Neural progenitor cell (in vitro differentiated cells): ENCODE results near the gene RAB29. TPM values are rescaled to one million over a fixed set of nuclear protein-coding genes. Genes with fewer than 3 reads are reported as not detected.
A peak's percentile ranks its signal among the peaks of the same experiment; 100 is the strongest.

Source experiments
- DNase-seq: peaks from one replicate; pipeline ENCODE4 v3.0.0-alpha.2; 2016; ENCODE audit warnings: low spot score
- H2AFZ ChIP-seq: fragments of 200-600 bp; sonication (generic); replicated peaks from 2 replicates; pipeline ENCODE4 v1.6.1; 2016; ENCODE audit warnings: antibody characterized with exemption
- H3F3A ChIP-seq: fragments of 200-600 bp; sonication (generic); 2 replicates; pipeline ENCODE4 v1.6.1; 2016; ENCODE audit warnings: antibody characterized with exemption, low read depth
- H3K27ac ChIP-seq: fragments of 200-600 bp; sonication (generic); 2 replicates; pipeline ENCODE4 v1.5.1; 2016; ENCODE audit warnings: mild to moderate bottlenecking
- H3K27me3 ChIP-seq: fragments of 200-600 bp; sonication (generic); 2 replicates; pipeline ENCODE4 v1.6.1; 2016; ENCODE audit warnings: mild to moderate bottlenecking, moderate library complexity
- H3K36me3 ChIP-seq: fragments of 200-600 bp; sonication (generic); 2 replicates; pipeline ENCODE4 v1.5.1; 2016
- H3K4me1 ChIP-seq: fragments of 200-600 bp; sonication (generic); 2 replicates; pipeline ENCODE4 v1.6.1; 2016; ENCODE audit warnings: mixed run types
- H3K4me2 ChIP-seq: fragments of 200-600 bp; sonication (generic); 2 replicates; pipeline ENCODE4 v1.6.1; 2016
- H3K4me3 ChIP-seq: fragments of 200-600 bp; sonication (generic); 2 replicates; pipeline ENCODE4 v1.5.1; 2016
- H3K79me2 ChIP-seq: fragments of 200-600 bp; sonication (generic); 2 replicates; pipeline ENCODE4 v1.6.1; 2016; ENCODE audit warnings: low read depth
- H3K9ac ChIP-seq: fragments of 200-600 bp; sonication (generic); 2 replicates; pipeline ENCODE4 v1.6.1; 2016
- H3K9me3 ChIP-seq: fragments of 200-600 bp; sonication (generic); 2 replicates; pipeline ENCODE4 v1.5.1; 2016; ENCODE audit warnings: low read depth
- H4K20me1 ChIP-seq: fragments of 200-600 bp; sonication (generic); 2 replicates; pipeline ENCODE4 v1.6.1; 2016; ENCODE audit warnings: low read depth
- H3K27ac Mint-ChIP-seq: 3 replicates; pipeline ENCODE4 v1.8.0; 2021; ENCODE audit warnings: mixed read lengths
- H3K27me3 Mint-ChIP-seq: 2 replicates; pipeline ENCODE4 v1.8.0; 2022; ENCODE audit warnings: low read depth, mild to moderate bottlenecking, inconsistent platforms, moderate library complexity, mixed read lengths; ENCODE audit not compliant: insufficient read depth
- H3K36me3 Mint-ChIP-seq: 3 replicates; pipeline ENCODE4 v1.8.0; 2021; ENCODE audit warnings: mixed read lengths
- H3K4me1 Mint-ChIP-seq: 3 replicates; pipeline ENCODE4 v1.8.0; 2021; ENCODE audit warnings: mixed read lengths
- H3K4me3 Mint-ChIP-seq: 3 replicates; pipeline ENCODE4 v1.8.0; 2021; ENCODE audit warnings: mild to moderate bottlenecking, moderate library complexity, mixed read lengths
- H3K9me3 Mint-ChIP-seq: 3 replicates; pipeline ENCODE4 v1.8.0; 2020; ENCODE audit warnings: mixed read lengths
- EZH2 ChIP-seq: fragments of 200-600 bp; sonication (generic); IDR thresholded peaks from 2 replicates; pipeline ENCODE4 v1.6.1; 2017; ENCODE audit warnings: antibody characterized with exemption, mild to moderate bottlenecking, moderate library complexity
- EZH2phosphoT487 ChIP-seq: fragments of 200-600 bp; sonication (generic); IDR thresholded peaks from 2 replicates; pipeline ENCODE4 v1.6.1; 2017; ENCODE audit warnings: antibody characterized with exemption
- total RNA-seq: library from RNA; depleted of rRNA; stranded (reverse); fragments of >200 nt; gene quantifications from 2 replicates; pipeline ENCODE4 v1.2.3, GENCODE V29; 2015; ENCODE audit warnings: low replicate concordance
- TF ChIP-seq, protein P1 (sequence below): fragments of 200-600 bp; sonication (generic); IDR thresholded peaks from 2 replicates; pipeline ENCODE4 v1.5.1; 2017; ENCODE audit warnings: antibody characterized with exemption, mild to moderate bottlenecking

The RAB29 gene
- total RNA-seq, 1 donor from 2014 or later, result 3.8 TPM

- H3F3A ChIP-seq, result peaks cover 9% of the 10 kb centered on the region
- Mint-ChIP-seq H3K27me3 (peaks cover 2% of the 10 kb centered on the region), H3K4me3 (no peak overlapping the region), H3K36me3 (peaks cover 27% of the 10 kb centered on the region), H3K4me1 (peaks cover 33% of the 10 kb centered on the region), H3K9me3 (no peaks in the 10 kb centered on the region), H3K27ac (no peak overlapping the region)
- H2AFZ ChIP-seq, result no peak overlapping the region
- peaks cover 11% of the 10 kb centered on the region for H4K20me1 ChIP-seq
- peaks cover 21% of the 10 kb centered on the region for H3K79me2 ChIP-seq
- H3K4me2 ChIP-seq, result no peak overlapping the region
- peaks cover 24% of the 10 kb centered on the region for H3K4me1 ChIP-seq
- TF ChIP-seq EZH2phosphoT487, result no peak
- TF ChIP-seq, protein P1, sequence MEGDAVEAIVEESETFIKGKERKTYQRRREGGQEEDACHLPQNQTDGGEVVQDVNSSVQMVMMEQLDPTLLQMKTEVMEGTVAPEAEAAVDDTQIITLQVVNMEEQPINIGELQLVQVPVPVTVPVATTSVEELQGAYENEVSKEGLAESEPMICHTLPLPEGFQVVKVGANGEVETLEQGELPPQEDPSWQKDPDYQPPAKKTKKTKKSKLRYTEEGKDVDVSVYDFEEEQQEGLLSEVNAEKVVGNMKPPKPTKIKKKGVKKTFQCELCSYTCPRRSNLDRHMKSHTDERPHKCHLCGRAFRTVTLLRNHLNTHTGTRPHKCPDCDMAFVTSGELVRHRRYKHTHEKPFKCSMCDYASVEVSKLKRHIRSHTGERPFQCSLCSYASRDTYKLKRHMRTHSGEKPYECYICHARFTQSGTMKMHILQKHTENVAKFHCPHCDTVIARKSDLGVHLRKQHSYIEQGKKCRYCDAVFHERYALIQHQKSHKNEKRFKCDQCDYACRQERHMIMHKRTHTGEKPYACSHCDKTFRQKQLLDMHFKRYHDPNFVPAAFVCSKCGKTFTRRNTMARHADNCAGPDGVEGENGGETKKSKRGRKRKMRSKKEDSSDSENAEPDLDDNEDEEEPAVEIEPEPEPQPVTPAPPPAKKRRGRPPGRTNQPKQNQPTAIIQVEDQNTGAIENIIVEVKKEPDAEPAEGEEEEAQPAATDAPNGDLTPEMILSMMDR, result no peak
- TF ChIP-seq EZH2, result no peak
- H3K9ac ChIP-seq, result no peak overlapping the region
- DNase-seq, result no peak
- no peak overlapping the region for H3K4me3 ChIP-seq
- no peak overlapping the region for H3K27ac ChIP-seq
- peaks cover 12% of the 10 kb centered on the region for H3K27me3 ChIP-seq
- H3K36me3 ChIP-seq, result no peaks in the 10 kb centered on the region
- H3K9me3 ChIP-seq, result no peaks in the 10 kb centered on the region
Measured at GRCh38 chr1:205809942-205810345, 34.7 kb upstream of the RAB29 start.

DNA sequence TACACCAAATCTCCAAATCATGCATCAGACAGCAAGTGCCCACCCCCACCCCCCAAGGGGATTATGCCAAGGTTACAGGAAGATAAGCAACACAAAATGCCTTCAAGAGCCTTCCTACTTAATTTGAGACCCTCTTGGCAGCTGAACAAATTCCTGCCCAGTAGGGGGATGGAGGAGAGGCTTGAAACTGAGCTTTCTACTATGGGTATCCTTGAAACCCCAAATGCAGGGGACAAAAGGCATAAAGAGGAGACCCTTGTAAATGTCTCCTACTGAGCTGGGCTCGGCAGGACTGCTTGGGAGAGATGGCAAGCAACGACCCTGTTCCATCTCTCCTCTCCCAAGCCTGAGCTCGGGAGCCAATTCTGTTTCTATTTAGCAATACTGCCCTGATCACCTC lies 34.2 kb upstream of the RAB29 start:
- Histone ChIP-seq H3K9ac (no peak overlapping the region), H2AFZ (no peak overlapping the region), H4K20me1 (peaks cover 11% of the 10 kb centered on the region), H3K79me2 (peaks cover 21% of the 10 kb centered on the region), H3K4me3 (no peak overlapping the region), H3K27me3 (peaks cover 7% of the 10 kb centered on the region), H3K36me3 (no peaks in the 10 kb centered on the region), H3K9me3 (no peaks in the 10 kb centered on the region), H3K27ac (no peak overlapping the region), H3K4me1 (peaks cover 24% of the 10 kb centered on the region), H3F3A (peaks cover 9% of the 10 kb centered on the region), H3K4me2 (peak overlapping the region; percentile 11)
- DNase-seq, result no peak
- Mint-ChIP-seq H3K36me3 (peaks cover 28% of the 10 kb centered on the region), H3K4me3 (peak overlapping the region; percentile 7), H3K4me1 (peaks cover 33% of the 10 kb centered on the region), H3K27me3 (peaks cover 2% of the 10 kb centered on the region), H3K27ac (no peak overlapping the region), H3K9me3 (no peaks in the 10 kb centered on the region)
- TF ChIP-seq, protein P1, result no peak
- no peak for TF ChIP-seq EZH2phosphoT487

GRCh38 chr1:205805082-205805711 lies 29.9 kb upstream of the RAB29 start:
- Mint-ChIP-seq H3K36me3 (peaks cover 25% of the 10 kb centered on the region), H3K27me3 (peaks cover 2% of the 10 kb centered on the region), H3K27ac (no peak overlapping the region), H3K4me3 (no peak overlapping the region), H3K4me1 (peaks cover 6% of the 10 kb centered on the region), H3K9me3 (no peaks in the 10 kb centered on the region)
- no peaks in the 10 kb centered on the region for H3K36me3 ChIP-seq
- no peaks in the 10 kb centered on the region for H3F3A ChIP-seq
- no peak overlapping the region for H3K27ac ChIP-seq
- H3K4me1 ChIP-seq, result peaks cover 18% of the 10 kb centered on the region
- no peak for DNase-seq
- H3K4me2 ChIP-seq, result no peak overlapping the region
- peaks cover 4% of the 10 kb centered on the region for H3K79me2 ChIP-seq
- no peaks in the 10 kb centered on the region for H3K27me3 ChIP-seq
- peaks cover 4% of the 10 kb centered on the region for H4K20me1 ChIP-seq
- H3K9me3 ChIP-seq, result no peaks in the 10 kb centered on the region
- no peak overlapping the region for H3K9ac ChIP-seq
- TF ChIP-seq, protein P1, result no peak
- no peak for TF ChIP-seq EZH2
- no peak for TF ChIP-seq EZH2phosphoT487
- no peak overlapping the region for H2AFZ ChIP-seq
- H3K4me3 ChIP-seq, result no peak overlapping the region
